Stimulated activated CD8-positive, alpha-beta memory T cell treated with anti-CD3 and anti-CD28 coated beads, Interleukin-7, amount 100 ng/mL, for 24 hours (primary cell): ENCODE data around the gene RAB11FIP3.

Source experiments
- DNase-seq: peaks from one replicate; pipeline ENCODE4 v3.0.0-alpha.2; 2020; ENCODE audit warnings: low read depth

Gene RAB11FIP3

GRCh38 chr16:518858-519257 lies 93.4 kb downstream of the RAB11FIP3 start:
- no peak for DNase-seq

GRCh38 chr16:519425-519824 lies 94.0 kb downstream of the RAB11FIP3 start:
- DNase-seq = no peak

- DNase-seq = no peak
Measured at GRCh38 chr16:519841-520687, 94.6 kb downstream of the RAB11FIP3 start.

- DNase-seq = no peak
Measured at GRCh38 chr16:520847-521246, 95.4 kb downstream of the RAB11FIP3 start.

- no peak for DNase-seq
Measured at GRCh38 chr16:521381-522210, 96.1 kb downstream of the RAB11FIP3 start.

GRCh38 chr16:522320-523096 lies 97.1 kb downstream of the RAB11FIP3 start:
- no peak for DNase-seq

- DNase-seq = no peak
Measured at GRCh38 chr16:523097-523741, 97.8 kb downstream of the RAB11FIP3 start.

GRCh38 chr16:524274-525040 lies 99.0 kb downstream of the RAB11FIP3 start:
- DNase-seq = no peak

- DNase-seq = no peak
Measured at GRCh38 chr16:525123-525519, 99.7 kb downstream of the RAB11FIP3 start.

- DNase-seq = peak; percentile 55
Measured at GRCh38 chr16:525520-526180, 100.2 kb downstream of the RAB11FIP3 start.

- no peak for DNase-seq
Measured at GRCh38 chr16:526181-527014, 100.9 kb downstream of the RAB11FIP3 start.

GRCh38 chr16:527015-527903 lies 101.8 kb downstream of the RAB11FIP3 start, which contains the start of gene CAPN15:
Gene CAPN15 (plus strand): TSS chr16:527712. CDS start chr16:546839, 19,127 bp downstream.
- peak; percentile 61 for DNase-seq

- no peak for DNase-seq
Measured at GRCh38 chr16:528111-529011, 102.9 kb downstream of the RAB11FIP3 start.

- no peak for DNase-seq
Measured at GRCh38 chr16:529012-529575, 103.6 kb downstream of the RAB11FIP3 start.

GRCh38 chr16:530111-530817 lies 104.8 kb downstream of the RAB11FIP3 start:
- DNase-seq = no peak

- no peak for DNase-seq
Measured at GRCh38 chr16:531494-532125, 106.2 kb downstream of the RAB11FIP3 start.
